Measurements from ENCODE around the gene OR2AK2.

Gene OR2AK2

DNA sequence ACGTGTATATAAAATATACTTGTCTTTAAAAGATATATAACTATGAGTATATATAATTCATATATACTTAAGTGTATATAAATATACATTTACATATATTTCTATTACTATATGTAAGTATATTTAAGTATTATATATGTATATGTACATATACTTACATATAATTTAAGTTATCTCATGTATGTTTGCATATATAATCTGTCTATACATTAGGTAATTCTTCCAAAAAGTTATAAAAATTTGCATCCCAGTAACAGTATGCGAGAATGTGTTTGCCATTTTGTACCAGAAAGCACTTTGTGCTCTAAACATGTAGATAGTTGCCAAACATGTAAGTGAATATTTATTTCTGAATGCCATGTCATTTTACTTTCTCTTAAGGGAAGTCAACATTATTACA is at the start of gene OR2AK2:
TSS of gene OR2AK2 (plus strand) at position 301 of the 400 bp plus-strand sequence. CDS start 144 bp downstream, outside the sequence.
- no peak for DNase-seq

- DNase-seq: no peak
These were observed 45.1 kb upstream of the OR2AK2 start, which contains the start of gene OR2T8 for GRCh38 chr1:247919952-247920351. Gene OR2T8, plus strand, starts transcription at chr1:247920252. Its CDS starts 766 bp downstream, at chr1:247921018.

DNA sequence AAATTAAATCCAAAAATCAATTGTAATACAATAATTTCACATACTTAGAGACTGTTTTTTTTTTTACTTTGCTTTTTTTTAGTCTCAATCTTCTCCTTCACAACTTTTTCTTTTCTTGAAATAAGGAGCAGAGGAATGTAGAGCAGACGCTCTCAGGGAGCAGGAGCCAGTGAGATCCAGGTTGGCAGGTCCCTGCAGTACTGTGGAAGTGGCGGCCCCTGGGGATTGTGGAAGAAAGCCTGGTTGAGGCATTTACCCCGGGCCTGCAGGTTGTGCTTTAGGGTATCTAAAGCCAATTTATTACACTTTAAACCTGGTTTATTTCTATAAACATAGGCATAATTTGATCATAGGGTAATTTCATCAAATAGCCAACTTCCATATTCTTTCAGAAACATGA is 41.1 kb upstream of the OR2AK2 start:
- no peak for DNase-seq

DNA sequence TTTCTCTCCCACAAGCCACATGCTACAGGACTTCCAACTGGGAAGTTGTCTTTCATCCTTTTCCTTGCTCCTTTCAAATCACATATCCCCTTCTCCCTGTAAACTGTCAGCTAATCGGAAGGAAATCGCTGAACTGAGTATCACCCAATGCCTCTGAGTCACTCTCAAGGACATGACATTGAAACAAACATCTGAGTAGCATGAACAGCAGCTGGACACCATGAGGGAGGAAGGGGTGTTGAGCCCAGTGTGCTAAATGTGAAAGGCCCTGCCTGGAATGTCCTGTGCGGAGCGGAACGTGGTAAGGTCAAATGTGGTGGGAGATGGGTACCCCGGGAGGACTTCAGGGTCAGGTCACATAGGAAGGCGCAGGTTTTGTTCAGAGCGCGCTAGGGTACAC is 40.2 kb upstream of the OR2AK2 start, which contains the start of gene OR2AJ1:
TSS of gene OR2AJ1 (plus strand) at position 22 of the 400 bp plus-strand sequence. CDS start 8,880 bp downstream, outside the sequence.
- no peak for DNase-seq

GRCh38 chr1:247933989-247934388 is 31.0 kb upstream of the OR2AK2 start:
- no peak for DNase-seq

DNA sequence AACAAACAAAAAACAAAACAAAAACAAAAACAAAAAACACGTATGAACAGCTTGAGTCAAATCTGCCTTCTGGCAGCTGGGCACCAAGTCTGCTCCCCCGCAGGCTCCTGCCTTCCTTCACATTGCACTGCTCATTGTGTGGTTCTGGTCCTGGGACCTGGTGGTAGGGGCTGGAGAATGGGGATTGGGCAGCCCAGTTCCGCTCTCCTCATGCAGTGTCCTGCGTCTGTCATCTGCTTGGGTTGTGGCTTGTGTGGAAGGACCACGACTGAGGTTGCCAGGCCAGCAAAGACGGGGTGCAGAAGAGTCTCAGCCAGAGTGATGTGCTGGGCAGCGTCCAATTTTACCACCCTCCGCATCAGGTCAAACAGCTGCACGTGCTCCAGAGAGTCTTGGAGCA is 29.3 kb upstream of the OR2AK2 start:
- DNase-seq: no peak

DNA sequence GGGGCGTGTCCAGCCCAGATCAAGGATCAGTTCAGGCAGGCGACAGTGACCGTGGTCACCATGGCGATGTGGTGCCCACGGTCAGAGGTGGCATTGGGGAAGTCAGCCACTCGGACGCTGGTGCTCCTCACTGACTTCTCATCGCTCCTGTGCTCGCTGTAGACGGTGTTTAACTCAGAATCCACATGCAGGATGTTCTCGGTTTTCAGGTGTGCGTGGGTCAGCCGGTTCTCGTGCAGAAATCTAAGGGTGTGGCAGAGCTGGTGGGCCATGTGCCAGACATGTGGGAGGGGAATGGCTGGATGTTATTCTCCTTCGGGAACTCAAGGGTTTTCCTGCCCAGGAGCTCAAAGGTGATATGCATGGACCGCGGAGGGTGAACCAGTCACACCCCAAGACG is 28.6 kb upstream of the OR2AK2 start:
- DNase-seq: no peak

DNA sequence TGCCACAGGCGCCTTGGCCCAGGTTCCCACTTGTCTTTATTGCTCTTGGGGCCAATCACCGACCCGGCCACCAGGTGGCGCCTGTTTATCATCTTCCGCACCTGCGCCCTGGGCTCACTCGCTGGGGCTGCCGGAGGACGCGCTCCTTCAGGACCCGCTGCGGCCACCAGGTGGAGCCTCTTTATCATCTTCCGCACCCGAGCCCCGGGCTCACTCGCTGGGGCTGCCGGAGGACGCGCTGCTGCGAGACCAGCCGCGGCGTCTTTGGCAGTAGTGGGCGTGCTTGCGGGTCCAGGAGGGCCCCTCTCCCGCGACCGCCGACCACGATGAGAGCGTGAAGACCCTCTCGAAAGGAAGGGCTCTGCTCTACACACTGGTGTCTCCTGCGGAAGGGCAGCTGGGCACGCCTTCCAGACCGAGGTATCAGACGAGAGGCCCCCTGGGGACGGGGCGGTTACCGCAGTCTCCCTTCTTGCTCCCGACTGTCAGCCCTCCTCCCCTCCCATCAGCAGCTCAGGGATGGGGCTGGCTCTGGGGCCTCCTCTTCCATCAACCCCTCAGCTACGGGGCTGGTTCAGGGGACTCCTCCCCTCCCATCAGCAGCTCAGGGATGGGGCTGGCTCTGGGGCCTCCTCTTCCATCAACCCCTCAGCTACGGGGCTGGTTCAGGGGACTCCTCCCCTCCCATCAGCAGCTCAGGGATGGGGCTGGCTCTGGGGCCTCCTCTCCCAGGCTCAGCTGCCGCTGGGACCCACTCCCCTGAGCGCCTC is 27.9 kb upstream of the OR2AK2 start:
- DNase-seq: peak; percentile 75

- no peak for DNase-seq
These were observed 22.4 kb upstream of the OR2AK2 start for GRCh38 chr1:247942624-247943023.

DNA sequence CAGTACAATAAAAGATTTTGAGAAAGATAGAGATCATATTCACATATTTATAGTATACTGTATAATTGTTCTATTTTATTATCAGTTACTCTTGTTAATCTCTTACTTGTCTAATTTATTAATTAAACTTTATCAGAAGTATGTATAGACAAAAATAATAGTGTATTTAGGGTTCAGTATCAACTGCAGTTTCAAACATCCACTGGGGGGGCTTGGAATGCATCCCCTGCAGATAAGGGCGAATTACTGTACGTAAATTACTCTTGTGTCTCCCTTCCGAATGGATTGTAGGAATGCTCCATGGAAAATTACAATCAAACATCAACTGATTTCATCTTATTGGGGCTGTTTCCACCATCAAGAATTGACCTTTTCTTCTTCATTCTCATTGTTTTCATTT is 16.5 kb upstream of the OR2AK2 start, which contains the start of gene OR2L8:
TSS of gene OR2L8 (plus strand) at position 301 of the 400 bp plus-strand sequence. CDS start at position 301, 0 bp downstream.
- DNase-seq: no peak

GRCh38 chr1:247953408-247953807 is 11.6 kb upstream of the OR2AK2 start:
- no peak for DNase-seq

DNA sequence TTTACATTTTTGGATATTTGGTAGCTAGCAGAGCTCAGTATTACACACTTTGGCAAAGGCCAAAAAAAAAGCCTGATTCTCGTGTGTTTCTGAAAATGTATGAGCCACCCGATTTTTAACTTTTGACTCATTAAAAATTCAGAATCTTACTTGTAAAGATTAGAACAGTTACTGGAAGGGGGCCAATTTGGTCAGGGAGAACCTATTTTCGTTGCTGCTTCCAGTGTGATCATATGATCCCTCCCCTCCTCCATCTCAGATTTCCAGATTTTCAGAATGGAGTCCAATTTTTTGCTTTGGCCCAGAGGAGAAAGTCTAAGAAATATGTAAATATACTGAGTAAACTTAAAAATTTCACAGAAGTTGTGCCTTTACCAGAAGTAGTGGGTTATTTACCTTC is 3.2 kb upstream of the OR2AK2 start:
- no peak for DNase-seq

GRCh38 chr1:247962911-247963588 is 2.0 kb upstream of the OR2AK2 start:
- DNase-seq: no peak

DNA sequence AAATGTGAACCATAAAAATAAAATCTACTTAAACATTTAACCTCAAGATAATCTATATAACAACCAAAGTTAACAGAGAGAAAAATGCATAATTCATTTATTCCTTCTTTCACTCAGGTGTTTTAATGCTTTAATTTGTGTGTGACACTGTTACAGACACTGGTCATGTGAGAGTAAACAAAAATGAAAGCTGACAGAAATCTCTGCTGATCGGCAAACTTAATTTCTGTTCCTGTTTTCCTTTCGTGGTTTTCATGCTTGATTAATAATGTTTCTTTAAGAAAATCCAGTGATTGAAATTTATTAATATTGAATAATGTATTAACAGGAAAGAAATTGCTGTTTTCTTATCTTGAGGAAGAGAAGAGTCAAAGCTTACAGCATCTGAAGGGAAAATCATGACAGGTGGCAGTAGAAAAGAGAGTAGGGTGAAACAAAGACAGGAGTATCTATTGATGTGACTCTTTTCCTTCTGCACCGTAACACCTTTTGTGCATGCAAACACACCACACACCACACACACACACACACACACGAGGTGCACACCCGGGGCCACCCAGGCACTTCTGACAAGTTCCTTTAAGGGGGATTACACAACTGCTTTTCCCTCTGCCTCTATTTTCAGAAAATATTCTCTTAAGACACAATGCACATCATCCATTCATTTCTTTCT is 1.6 kb downstream of the OR2AK2 start:
- no peak for DNase-seq

DNA sequence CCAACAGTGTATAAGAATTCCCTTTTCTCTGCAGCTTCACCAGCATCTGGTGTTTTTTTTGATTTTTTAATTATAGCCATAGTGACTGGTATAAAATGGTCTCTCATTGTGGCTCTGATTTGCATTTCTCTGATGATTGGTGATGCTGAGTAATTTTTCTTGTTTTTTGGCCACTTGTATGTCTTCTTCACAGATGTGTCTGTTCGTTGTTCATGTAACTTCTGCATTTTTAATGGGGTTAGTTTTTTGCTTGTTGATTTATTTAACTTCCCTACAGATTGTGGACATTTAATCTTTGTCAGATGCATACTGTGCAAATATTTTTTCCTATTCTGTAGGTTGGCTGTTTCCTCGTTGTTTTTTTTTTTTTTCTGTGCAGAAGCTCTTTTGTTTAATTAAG is 28.0 kb downstream of the OR2AK2 start:
- DNase-seq: no peak

- no peak for DNase-seq
These were observed 33.8 kb downstream of the OR2AK2 start for GRCh38 chr1:247998811-247999210.

- DNase-seq: no peak
These were observed 35.1 kb downstream of the OR2AK2 start for GRCh38 chr1:248000169-248000568.

DNA sequence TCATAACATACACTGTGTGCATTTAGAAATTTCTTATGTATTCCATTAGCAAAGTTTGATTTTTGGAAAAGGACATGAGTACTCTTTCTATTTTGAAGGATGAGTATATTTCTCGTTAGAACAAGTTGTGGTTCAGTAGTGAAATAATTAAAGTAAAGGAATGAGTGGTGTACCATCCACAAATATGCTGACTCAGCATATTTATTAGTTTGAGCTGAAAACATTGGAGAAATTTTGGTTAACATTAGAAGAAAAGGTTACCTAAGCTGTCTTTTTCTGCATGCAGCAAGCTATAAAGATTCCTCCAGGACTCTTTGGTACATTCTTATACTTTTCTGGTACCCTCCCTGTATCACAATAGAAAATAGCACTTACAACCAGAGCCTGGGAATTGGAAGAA is 42.7 kb downstream of the OR2AK2 start:
- DNase-seq: no peak

DNA sequence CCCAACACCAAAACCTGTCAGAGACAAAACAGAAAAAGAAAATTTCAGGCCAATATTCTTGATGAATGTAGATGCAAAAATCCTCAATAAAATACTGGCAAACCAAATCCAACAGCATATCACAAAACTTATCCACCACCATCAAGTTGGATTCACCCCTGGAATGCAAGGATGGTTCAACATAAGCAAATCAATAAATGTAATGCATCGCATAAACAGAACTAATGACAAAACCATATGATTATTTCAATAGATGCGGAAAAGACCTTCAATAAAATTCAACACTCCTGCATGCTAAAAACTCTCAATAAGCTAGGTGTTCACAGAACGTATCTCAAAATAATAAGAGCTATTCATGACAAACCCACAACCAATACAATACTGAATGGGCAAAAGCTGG is 44.6 kb downstream of the OR2AK2 start:
- DNase-seq: no peak

- no peak for DNase-seq
These were observed 48.2 kb downstream of the OR2AK2 start, which contains the start of gene OR2L5 for GRCh38 chr1:248013229-248013710. Gene OR2L5, plus strand, starts transcription at chr1:248013660. Its CDS starts 8,288 bp downstream, at chr1:248021948.

DNA sequence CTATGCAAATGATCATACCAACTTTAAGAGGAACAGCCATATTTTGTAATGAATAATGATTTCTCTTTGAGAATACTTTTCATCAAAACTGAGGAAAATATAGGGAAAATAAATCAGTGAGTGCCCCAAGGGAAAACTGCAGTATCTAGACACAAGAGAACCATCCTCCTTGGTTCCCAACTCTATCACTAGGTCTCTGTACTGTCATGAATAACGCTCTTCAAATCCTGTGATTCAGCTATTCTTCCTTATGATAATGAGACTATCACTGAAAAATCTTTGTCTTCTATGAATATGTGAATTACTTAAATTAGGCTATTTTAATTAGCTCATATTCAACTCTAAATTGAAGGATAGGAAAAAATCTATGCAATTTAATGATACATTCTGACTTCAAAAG is 50.8 kb downstream of the OR2AK2 start:
- DNase-seq: no peak

Measured in activated CD4-positive, alpha-beta T cell treated with anti-CD3 and anti-CD28 coated beads for 1 hour (primary cell).